Measurements from ENCODE around the gene GRAMD2A. TPM values are rescaled to one million over a fixed set of nuclear protein-coding genes. Genes with fewer than 3 reads are reported as not detected.
A peak's percentile ranks its signal among the peaks of the same experiment; 100 is the strongest.

GRAMD2A gene
- total RNA-seq, 2 experiments from 2014 or later, result not detected

DNA sequence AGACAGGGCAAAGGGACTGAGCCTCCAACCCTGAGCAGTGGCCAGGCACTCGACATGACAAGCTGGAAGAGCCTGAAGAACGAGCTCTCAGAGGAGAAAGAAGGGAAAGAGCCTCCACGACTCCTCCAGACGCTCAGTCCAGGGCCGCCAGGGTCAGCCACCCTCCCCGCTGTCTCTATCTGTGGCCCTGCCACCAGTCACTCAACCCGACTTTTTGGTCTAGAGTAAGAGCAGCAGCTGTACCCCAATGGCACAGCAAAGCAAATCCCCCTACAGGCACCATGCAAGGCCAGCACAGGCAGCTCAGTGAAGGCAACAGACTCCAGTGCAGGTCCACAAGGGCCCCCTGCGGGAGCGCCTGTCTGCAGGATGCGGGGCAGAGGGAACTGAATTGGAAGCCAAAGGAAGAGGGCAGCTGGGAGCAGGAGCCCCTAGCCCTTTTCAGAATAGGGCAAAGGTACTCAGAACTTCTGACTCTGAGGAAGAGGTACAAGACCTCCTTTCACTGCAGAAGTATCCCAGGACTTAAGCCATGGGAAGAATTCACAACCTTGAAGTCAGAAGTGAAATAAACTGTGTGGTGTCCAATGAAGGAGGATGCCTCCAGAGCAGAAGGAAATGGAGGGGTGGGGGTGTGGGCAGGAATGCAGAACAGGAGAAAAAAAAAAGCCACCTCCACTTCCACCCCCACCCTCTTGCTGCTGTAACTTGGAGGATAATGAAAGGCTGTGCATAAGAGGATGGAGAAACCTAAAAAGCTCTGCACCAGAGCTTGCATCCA, 8.5 kb upstream of the GRAMD2A start:
- Mint-ChIP-seq H3K27me3 (no peaks in the 10 kb centered on the region), H3K27ac (no peak overlapping the region), H3K4me3 (no peak overlapping the region), H3K36me3 (ENCODE audit: low read depth) (peaks cover 85% of the 10 kb centered on the region), H3K4me1 (peaks cover 5% of the 10 kb centered on the region), H3K9me3 (no peaks in the 10 kb centered on the region)
- DNase-seq, result no peak
- CTCF ChIA-PET, result interaction anchor here (0.6 kb wide), 3 partner anchors 16 to 540 kb away, joined by 3 read pairs; no protein-coding TSS in a partner anchor
- POLR2A ChIA-PET, result interaction anchor here (0.7 kb wide), 1 partner anchor 10 kb away, joined by 5 read pairs; no protein-coding TSS in a partner anchor

DNA sequence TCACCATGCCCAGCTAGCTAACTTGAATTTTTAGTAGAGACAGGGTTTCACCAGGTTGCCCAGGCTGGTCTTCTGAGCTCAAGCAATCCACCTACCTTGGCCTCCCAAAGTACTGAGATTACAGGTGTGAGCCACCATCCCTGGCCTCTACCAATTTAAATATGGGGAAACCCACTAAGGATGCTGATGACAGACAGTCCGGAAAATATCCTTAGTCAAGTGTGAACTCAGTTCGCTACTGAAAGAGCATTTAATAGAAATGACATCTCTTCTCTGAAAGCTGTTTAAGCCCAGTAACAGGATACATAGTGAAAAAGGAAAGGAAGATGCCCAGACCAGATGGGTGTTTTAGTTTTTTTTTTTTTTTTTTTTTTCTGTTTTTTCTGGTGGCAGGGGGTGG, 7.7 kb upstream of the GRAMD2A start:
- no peak overlapping the region for H3K27ac Mint-ChIP-seq
- H3K9me3 Mint-ChIP-seq, result no peaks in the 10 kb centered on the region
- peaks cover 5% of the 10 kb centered on the region for H3K4me1 Mint-ChIP-seq
- DNase-seq, result no peak
- no peaks in the 10 kb centered on the region for H3K27me3 Mint-ChIP-seq
- H3K4me3 Mint-ChIP-seq, result no peak overlapping the region
- POLR2A ChIA-PET, result interaction anchor here (0.6 kb wide), 1 partner anchor 28 kb away, joined by 3 read pairs; no protein-coding TSS in a partner anchor
- CTCF ChIA-PET, result interaction anchor here (0.6 kb wide), 1 partner anchor 15 kb away, joined by 3 read pairs; no protein-coding TSS in a partner anchor
- H3K36me3 Mint-ChIP-seq (ENCODE audit: low read depth), result peaks cover 87% of the 10 kb centered on the region

DNA sequence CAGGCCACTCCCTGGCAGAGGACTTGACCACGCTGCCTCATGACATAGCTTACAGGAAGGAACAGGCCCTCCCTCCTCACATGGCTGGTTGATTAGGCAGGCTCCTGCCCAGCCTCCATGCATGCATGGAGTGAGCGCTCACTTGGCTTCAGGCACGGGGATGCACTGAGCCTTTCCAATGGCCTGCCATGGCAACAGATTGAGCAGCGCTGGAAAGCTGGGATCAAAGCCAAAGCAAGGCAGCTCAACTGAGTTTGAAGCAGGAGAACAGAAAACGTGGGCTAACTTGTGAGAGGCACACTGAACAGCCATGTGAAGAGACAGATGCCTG, 5.9 kb upstream of the GRAMD2A start:
- DNase-seq, result no peak
- Mint-ChIP-seq H3K4me3 (no peak overlapping the region), H3K27ac (no peak overlapping the region), H3K27me3 (no peaks in the 10 kb centered on the region), H3K36me3 (ENCODE audit: low read depth) (peaks cover 84% of the 10 kb centered on the region), H3K9me3 (no peaks in the 10 kb centered on the region), H3K4me1 (peaks cover 9% of the 10 kb centered on the region)
- POLR2A ChIA-PET, result no interaction called here
- CTCF ChIA-PET, result no interaction called here

DNA sequence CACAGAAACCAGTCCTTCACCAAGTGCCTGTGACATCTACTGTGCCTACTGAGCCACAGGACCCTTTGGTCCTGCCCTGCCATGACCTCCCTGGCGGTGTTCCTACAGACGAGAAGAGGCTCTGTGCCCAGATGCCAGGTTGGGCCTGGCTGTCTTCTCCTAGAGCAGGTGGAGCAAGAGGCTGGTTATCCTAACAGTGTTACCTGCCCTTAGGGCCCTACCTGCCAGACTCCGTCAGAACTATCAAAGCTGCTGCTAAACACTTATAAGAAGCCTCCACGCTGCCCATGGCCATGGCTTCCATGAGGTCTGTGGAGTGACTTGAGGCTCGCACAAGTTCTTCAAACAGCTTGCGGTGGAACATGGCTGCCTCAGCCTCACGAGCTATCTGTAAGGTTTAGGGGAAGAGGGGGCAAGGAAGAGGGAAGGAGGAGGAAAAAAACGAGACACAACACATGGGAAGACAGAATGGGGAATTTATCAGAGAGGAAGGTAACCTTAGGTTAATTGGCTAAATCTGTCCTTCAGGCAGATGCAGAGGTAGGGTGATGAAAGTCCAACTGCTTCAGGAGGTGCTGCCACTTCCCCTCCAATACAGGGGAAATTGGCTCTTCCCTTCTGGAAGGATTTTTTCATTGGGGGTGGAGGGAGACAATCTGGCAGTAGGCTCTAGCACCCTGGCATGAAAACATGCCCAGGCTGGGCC, 5.4 kb upstream of the GRAMD2A start:
- ChIA-PET CTCF (interaction anchor here (6.5 kb wide), 1 partner anchor 25 kb away, joined by 36 read pairs; no protein-coding TSS in a partner anchor), POLR2A (interaction anchor here (0.5 kb wide), 1 partner anchor 20 kb away, joined by 3 read pairs; no protein-coding TSS in a partner anchor)
- no peak for DNase-seq
- no peak overlapping the region for H3K4me3 Mint-ChIP-seq
- H3K27ac Mint-ChIP-seq, result peak overlapping the region; percentile 58
- H3K4me1 Mint-ChIP-seq, result peaks cover 13% of the 10 kb centered on the region
- H3K27me3 Mint-ChIP-seq, result peaks cover 4% of the 10 kb centered on the region
- peaks cover 84% of the 10 kb centered on the region for H3K36me3 Mint-ChIP-seq (ENCODE audit: low read depth)
- no peaks in the 10 kb centered on the region for H3K9me3 Mint-ChIP-seq

DNA sequence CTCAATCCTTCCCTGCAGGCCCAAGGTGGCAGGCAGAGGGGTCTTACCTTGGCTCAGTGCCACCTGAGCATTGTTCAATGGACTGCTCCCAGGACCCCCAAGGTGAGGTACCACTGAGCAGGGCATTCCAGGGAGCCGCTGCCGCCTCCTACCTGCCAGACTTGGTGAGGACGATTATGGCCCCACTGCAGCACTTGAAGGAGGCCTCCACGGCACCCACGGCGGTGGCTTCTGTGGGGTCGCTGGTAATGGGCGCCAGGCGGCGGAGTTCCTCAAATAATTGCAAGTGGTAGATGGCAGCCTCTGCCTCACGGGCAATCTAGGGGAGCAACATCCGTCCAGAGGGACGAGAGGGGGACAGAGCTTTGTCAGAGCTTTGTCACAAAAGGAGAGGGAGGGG, 4.7 kb upstream of the GRAMD2A start:
- Mint-ChIP-seq H3K4me1 (peaks cover 15% of the 10 kb centered on the region), H3K27ac (no peak overlapping the region), H3K9me3 (no peaks in the 10 kb centered on the region), H3K4me3 (no peak overlapping the region), H3K36me3 (ENCODE audit: low read depth) (peaks cover 80% of the 10 kb centered on the region), H3K27me3 (peaks cover 6% of the 10 kb centered on the region)
- CTCF ChIA-PET, result interaction anchor here (0.6 to 6.5 kb wide), 2 partner anchors 8 to 25 kb away, joined by 4 to 36 read pairs; no protein-coding TSS in a partner anchor
- POLR2A ChIA-PET, result interaction anchor here (0.5 kb wide), 1 partner anchor 20 kb away, joined by 3 read pairs; no protein-coding TSS in a partner anchor
- no peak for DNase-seq

DNA sequence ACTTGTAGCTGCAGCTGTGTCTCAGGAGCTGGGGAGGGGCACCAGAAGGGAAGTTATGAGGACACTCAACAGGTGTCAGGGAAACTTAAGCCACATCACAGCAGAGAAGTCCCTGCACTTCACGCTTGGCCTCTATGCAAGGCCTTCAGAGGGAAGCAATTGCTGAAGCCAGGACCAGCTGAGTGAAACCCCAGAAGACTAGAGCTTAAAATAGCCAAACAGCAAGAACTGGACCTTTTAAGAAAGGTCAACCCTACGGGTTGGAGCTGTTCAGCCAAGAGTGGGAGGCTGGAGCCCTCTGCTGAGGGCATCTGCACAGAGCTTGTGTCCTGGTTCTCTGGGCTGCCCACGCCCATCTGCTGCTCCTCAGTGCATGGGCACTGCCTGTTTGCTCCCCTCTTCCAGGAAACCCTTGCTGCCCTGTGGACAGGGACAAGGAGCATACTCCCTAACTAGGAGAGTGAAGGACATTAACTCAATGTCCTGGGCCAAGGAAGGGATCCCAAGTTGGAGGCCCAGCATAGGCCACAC, 3.9 kb upstream of the GRAMD2A start:
- Mint-ChIP-seq H3K4me3 (no peak overlapping the region), H3K27ac (no peak overlapping the region), H3K27me3 (peaks cover 13% of the 10 kb centered on the region), H3K36me3 (ENCODE audit: low read depth) (peaks cover 75% of the 10 kb centered on the region), H3K4me1 (peaks cover 17% of the 10 kb centered on the region), H3K9me3 (no peaks in the 10 kb centered on the region)
- CTCF ChIA-PET, result interaction anchor here (0.5 to 6.5 kb wide), 7 partner anchors 9 to 85 kb away, joined by 3 to 36 read pairs (median 4); no protein-coding TSS in a partner anchor
- POLR2A ChIA-PET, result no interaction called here
- no peak for DNase-seq

DNA sequence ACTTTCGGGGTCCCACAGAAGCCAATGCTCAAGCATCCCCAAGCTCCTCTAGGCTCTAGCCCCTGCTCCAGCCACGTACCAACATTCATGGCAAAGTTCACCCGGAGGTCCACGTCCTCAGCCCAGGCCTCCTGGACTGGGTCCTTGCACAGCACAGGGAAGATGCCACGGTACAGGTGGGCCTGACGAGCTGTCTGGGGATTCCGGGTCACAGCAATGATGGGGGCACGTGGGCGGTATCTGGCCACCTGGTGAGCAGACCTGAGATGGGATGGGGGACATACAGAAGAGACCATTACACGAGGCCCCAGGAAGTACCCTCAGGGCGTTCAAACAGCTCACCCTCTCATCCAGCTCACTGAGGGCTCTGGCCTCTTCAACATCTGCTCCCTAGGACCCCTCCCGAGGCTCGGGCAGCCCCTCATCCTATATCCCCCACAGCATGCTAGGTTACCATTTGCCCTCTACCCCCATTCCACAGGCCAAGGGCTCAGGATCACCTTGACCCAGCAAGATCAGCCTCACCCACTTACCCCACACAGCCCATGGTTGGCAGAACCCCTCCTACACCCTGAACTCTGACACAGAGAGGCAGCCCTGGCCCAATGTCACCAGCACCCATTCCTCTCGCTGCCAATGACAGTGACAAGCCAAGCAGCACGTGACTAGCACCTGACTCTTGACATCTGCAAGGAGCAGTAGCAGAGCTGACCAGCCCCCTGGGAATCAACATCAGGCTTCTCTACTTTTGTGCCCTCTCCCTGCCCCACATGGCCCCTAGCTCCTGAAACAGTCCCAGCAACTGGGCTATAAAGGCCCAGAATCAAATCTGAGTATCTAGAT, 3.0 kb upstream of the GRAMD2A start:
- Mint-ChIP-seq H3K36me3 (ENCODE audit: low read depth) (peaks cover 67% of the 10 kb centered on the region), H3K4me3 (no peak overlapping the region), H3K27ac (peak overlapping the region; percentile 4), H3K4me1 (peaks cover 17% of the 10 kb centered on the region), H3K9me3 (no peaks in the 10 kb centered on the region), H3K27me3 (peaks cover 15% of the 10 kb centered on the region)
- ChIA-PET CTCF (interaction anchor here (0.5 to 6.5 kb wide), 8 partner anchors 11 to 330 kb away, joined by 3 to 36 read pairs (median 4); no protein-coding TSS in a partner anchor), POLR2A (no interaction called here)
- DNase-seq, result no peak

DNA sequence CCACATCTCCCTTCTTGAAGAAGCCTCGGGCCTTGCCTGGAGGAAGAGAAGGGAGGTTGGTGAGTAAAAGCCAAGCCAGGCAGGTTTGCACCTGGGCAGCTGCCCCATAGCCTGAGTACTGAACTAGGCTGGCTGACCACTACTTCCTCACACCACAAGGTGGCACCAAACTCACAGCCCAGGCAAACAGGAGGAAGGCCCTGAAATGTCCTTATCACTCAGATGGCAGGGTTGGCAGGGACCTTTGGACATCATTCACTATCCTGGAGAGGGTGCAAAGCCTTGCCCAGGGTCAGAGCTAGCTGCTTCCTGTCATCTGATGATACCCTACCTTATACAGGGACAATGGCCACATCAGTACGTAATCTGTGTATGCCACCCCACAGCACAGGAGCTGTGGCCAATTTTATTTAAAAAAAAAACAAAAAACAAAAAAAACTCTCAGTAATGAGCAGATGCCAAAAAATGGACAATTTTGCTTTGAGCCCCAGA, 2.2 kb upstream of the GRAMD2A start:
- no peaks in the 10 kb centered on the region for H3K9me3 Mint-ChIP-seq
- H3K27me3 Mint-ChIP-seq, result peaks cover 15% of the 10 kb centered on the region
- DNase-seq, result peak; percentile 80
- ChIA-PET CTCF (interaction anchor here (0.5 to 6.5 kb wide), 7 partner anchors 10 to 909 kb away, joined by 4 to 36 read pairs (median 4); no protein-coding TSS in a partner anchor), POLR2A (no interaction called here)
- H3K27ac Mint-ChIP-seq, result no peak overlapping the region
- no peak overlapping the region for H3K4me3 Mint-ChIP-seq
- peaks cover 59% of the 10 kb centered on the region for H3K36me3 Mint-ChIP-seq (ENCODE audit: low read depth)
- H3K4me1 Mint-ChIP-seq, result peaks cover 17% of the 10 kb centered on the region

DNA sequence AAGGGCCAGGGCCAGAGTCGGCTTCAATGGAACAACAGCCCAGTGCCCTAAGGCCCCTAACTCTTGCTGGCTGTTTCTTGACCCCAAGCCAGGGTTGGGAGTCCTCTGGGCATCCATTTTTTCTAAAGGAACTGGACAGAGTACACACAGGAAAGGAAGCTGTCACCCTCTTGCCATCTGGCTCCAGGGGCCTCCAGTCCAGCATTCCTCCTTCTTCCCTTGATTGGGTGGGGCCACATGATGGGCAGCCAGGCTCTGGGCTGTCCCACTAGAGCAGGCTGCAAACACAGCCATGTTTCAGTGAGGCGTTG, 1.6 kb upstream of the GRAMD2A start:
- CTCF ChIA-PET, result interaction anchor here (0.5 to 6.5 kb wide), 4 partner anchors 9 to 910 kb away, joined by 3 to 36 read pairs (median 5); no protein-coding TSS in a partner anchor
- POLR2A ChIA-PET, result no interaction called here
- peaks cover 17% of the 10 kb centered on the region for H3K4me1 Mint-ChIP-seq
- no peak overlapping the region for H3K27ac Mint-ChIP-seq
- peaks cover 53% of the 10 kb centered on the region for H3K36me3 Mint-ChIP-seq (ENCODE audit: low read depth)
- peaks cover 15% of the 10 kb centered on the region for H3K27me3 Mint-ChIP-seq
- H3K9me3 Mint-ChIP-seq, result no peaks in the 10 kb centered on the region
- DNase-seq, result no peak
- H3K4me3 Mint-ChIP-seq, result no peak overlapping the region

DNA sequence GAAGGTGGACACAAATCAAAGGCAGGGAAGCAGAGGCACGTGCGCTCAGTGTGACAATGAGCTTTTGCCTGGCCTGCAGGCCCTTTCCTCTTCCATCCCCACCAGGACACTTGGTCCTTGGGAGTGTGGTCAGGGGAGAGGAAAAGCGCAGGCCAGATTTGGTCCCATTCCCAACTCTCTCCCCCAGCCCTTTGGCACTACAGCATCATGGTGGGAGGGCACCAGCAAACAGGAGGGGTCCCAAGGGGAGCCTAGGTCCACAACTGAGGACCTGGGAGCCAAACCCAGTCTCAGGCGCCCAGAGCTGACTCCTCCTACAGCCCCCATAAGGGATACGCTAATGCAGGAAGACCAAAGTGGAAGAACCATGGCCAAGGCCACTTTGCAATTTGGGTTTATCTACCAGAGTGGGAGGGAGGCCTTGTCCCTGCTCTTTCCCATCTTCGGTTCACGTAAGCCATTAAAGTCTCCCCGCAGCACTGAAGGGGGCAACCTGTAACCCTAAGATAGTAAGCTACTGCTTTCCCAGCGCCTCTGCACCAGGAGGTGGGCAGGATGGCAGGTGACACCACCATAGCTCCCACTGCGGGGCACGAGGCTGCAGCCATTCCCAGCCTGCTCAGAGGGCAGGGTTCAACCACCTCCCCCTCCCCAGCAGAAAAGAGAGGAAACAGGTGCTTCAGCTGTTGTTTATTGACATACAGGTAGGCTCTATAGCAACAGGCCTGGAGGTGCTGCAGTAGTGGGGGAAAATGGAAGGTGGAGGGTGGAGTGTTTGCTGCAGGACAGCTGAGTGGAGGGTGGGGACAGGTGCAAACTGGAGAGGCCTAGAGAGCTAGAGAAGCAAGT, 993 bp upstream of the GRAMD2A start:
- peaks cover 16% of the 10 kb centered on the region for H3K4me1 Mint-ChIP-seq
- POLR2A ChIA-PET, result no interaction called here
- no peaks in the 10 kb centered on the region for H3K9me3 Mint-ChIP-seq
- peaks cover 48% of the 10 kb centered on the region for H3K36me3 Mint-ChIP-seq (ENCODE audit: low read depth)
- peaks cover 15% of the 10 kb centered on the region for H3K27me3 Mint-ChIP-seq
- H3K4me3 Mint-ChIP-seq, result no peak overlapping the region
- H3K27ac Mint-ChIP-seq, result peak overlapping the region; percentile 33
- CTCF ChIA-PET, result interaction anchor here (0.6 to 6.5 kb wide), 2 partner anchors 11 to 29 kb away, joined by 3 to 36 read pairs; no protein-coding TSS in a partner anchor
- no peak for DNase-seq

DNA sequence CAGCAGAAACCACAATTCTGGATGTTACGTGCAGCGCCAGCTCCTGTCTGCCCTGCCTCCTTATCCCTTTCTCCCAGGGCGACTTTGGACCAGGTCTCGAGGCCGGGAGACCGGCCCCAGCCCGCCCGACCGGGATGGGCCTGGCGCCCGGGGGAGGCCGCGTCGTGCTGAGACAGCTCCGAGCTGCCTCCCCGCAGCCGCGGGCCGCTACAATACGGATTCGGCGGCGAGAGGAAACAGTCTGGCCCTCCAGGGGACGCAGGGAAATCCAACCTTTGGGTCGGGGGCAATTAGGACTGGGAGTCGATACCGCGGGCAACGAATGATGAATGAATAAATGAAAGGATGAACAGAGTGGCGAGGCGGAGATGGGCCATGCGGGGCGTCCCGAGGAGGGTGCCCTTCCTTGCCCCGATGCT, 537 bp downstream of the GRAMD2A start:
- no peak overlapping the region for H3K27ac Mint-ChIP-seq
- POLR2A ChIA-PET, result no interaction called here

More for the DNA sequence above, 537 bp downstream of the GRAMD2A start:
- Mint-ChIP-seq H3K9me3 (no peaks in the 10 kb centered on the region), H3K4me3 (no peak overlapping the region), H3K4me1 (peaks cover 13% of the 10 kb centered on the region), H3K36me3 (ENCODE audit: low read depth) (peaks cover 33% of the 10 kb centered on the region), H3K27me3 (peaks cover 18% of the 10 kb centered on the region)
- CTCF ChIA-PET, result interaction anchor here (6.5 kb wide), 1 partner anchor 31 kb away, joined by 36 read pairs; no protein-coding TSS in a partner anchor
- DNase-seq, result no peak

Measured in activated CD4-positive, alpha-beta T cell treated with anti-CD3 and anti-CD28 coated beads, Interleukin-2, amount 10 ng/mL, durations not matched to agents 7 days and 5 days (primary cell).